ENCODE results near the gene CHIT1. TPM values are rescaled to one million over a fixed set of nuclear protein-coding genes. Genes with fewer than 3 reads are reported as not detected.

The CHIT1 gene
- total RNA-seq, 2 experiments from 2014 or later: 0.15 to 0.55 TPM

Other genes starting within 250 kb of the CHIT1 start
- gene TMEM183A, start 222.3 kb downstream of the CHIT1 start, total RNA-seq: 10 to 100 TPM; 69.1 to 72.6 TPM
- gene PPFIA4, start 203.2 kb downstream of the CHIT1 start, total RNA-seq: 10 to 100 TPM; 28.9 to 29.3 TPM
- not detected for gene MYOG, start 143.7 kb downstream of the CHIT1 start, total RNA-seq
- under 1 TPM in 1 of 2 experiments, not detected in 1; 0.40 TPM for gene ADORA1, start 101.9 kb downstream of the CHIT1 start, total RNA-seq
- gene MYBPH, start 53.8 kb downstream of the CHIT1 start, total RNA-seq: not detected
- gene CHI3L1, start 43.0 kb downstream of the CHIT1 start, total RNA-seq: not detected
- gene BTG2, start 75.8 kb upstream of the CHIT1 start, total RNA-seq: 100 to 1,000 TPM; 116 TPM
- under 1 TPM; 0.23 to 0.45 TPM for gene FMOD, start 121.4 kb upstream of the CHIT1 start, total RNA-seq
- gene PRELP, start 246.1 kb upstream of the CHIT1 start, total RNA-seq: not detected